Esophagus muscularis mucosa (tissue), 3 donors: ENCODE data around the gene RAPGEF1.

Experiments used
- POLR2A ChIP-seq: fragments of 450-650 bp; IDR thresholded peaks from one replicate; pipeline ENCODE4 v1.6.1; 2017; ENCODE audit warnings: antibody characterized with exemption, moderate library complexity, mild to moderate bottlenecking, low read depth
- TF ChIP-seq, protein P1 (sequence below), 3 experiments: fragments of 200-600 bp in 2 of 3; fragments of 450-650 bp in 1 of 3; sonication (generic) in 2 of 3; IDR thresholded peaks; one replicate each; pipeline ENCODE4 v1.5.1; 2017 to 2019; ENCODE audit warnings: antibody characterized with exemption in 3 of 3, mild to moderate bottlenecking in 2 of 3, moderate library complexity in 1 of 3

DNA sequence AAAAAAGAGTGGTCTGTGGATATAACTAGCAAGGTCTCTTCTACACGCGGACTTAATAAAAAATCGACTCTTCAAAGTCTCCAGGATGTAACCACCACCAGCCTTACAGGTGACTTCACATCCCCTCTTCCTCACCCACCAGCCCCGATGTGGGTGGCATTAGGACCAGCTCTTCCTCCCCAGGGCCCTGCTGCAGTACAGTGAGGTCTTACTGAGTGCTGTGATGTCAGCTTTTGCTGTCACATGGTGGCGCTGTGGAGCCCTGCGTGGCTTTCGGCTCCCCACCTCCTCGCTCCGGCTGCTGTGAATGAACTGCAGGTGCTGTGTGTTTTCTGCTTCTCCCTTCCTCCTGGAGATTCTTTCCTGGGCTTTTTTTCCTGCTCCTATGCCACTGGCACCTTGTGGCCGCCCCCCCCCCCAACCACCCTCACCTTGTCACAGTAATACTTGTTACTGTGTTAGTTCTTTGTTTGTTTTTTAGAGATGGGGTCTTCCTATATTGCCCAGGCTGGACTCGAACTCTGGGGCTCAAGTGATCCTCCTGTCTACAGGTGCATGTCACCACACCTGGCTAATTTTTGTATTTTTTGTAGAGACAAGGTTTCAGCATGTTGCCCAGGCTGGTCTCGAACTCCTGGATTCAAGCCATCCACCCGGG, 15.8 kb upstream of the RAPGEF1 start:
- TF ChIP-seq, protein P1, sequence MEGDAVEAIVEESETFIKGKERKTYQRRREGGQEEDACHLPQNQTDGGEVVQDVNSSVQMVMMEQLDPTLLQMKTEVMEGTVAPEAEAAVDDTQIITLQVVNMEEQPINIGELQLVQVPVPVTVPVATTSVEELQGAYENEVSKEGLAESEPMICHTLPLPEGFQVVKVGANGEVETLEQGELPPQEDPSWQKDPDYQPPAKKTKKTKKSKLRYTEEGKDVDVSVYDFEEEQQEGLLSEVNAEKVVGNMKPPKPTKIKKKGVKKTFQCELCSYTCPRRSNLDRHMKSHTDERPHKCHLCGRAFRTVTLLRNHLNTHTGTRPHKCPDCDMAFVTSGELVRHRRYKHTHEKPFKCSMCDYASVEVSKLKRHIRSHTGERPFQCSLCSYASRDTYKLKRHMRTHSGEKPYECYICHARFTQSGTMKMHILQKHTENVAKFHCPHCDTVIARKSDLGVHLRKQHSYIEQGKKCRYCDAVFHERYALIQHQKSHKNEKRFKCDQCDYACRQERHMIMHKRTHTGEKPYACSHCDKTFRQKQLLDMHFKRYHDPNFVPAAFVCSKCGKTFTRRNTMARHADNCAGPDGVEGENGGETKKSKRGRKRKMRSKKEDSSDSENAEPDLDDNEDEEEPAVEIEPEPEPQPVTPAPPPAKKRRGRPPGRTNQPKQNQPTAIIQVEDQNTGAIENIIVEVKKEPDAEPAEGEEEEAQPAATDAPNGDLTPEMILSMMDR (IDR thresholded peaks at IDR 0.05): peak; percentile 50 to 70 (median 59)
- no peak for TF ChIP-seq POLR2A
